GM08714 (cell line): Measurements from ENCODE around the gene SPRR5.

Experiments
- H3K4me3 ChIP-seq: fragments of 200-500 bp; sonication (Bioruptor generic); 2 replicates; pipeline ENCODE4 v1.5.1; 2014; ENCODE audit warnings: mild to moderate bottlenecking, low read length, inconsistent platforms
- ZNF274 ChIP-seq: IDR thresholded peaks from 2 replicates; pipeline ENCODE4 v1.6.1; 2012; ENCODE audit warnings: mild to moderate bottlenecking, low read depth, low read length

The SPRR5 gene, protein sequence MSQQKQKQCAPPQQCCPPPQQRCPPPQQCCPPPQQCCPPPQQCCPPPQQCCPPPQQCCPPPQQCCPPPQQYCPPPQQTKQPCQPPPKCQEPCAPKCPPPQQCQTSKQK

DNA sequence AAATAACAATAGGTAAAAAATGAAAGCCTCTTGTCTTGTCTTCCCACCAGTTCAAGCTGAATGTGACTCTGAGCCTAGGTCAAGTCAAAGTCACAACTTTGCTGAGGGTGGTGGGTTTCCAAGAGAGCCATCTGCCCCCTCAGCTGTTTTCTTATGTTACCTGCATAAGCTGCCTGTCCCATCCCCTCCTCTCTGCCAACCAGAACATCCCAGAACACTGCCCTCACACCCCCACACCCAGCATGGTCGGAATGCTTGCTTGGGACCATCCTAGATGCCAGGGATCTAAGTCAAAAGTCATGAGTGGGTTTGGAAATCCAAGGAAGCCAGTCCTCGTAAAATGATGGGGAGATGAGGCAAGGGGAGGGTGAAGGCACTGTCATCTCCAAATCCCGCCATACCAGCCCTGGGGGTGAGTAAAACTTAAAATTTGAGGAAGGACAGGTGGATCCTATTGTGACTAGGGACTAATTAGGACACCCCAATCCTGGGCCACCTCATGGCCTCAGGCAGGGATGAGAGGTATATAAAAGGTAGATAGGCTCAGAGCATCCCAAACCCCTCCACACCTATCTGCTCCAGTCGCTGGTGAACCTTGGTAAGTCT is at the start of gene SPRR5:
SPRR5 (plus strand) TSS at position 556 of the 606 bp plus-strand sequence. CDS start 1,349 bp downstream, outside the sequence.
- no peak within 1 kb of the TSS for H3K4me3 ChIP-seq
- no peak for TF ChIP-seq ZNF274

- TF ChIP-seq ZNF274: no peak
- no peak overlapping the region for H3K4me3 ChIP-seq
These were observed 48.0 kb upstream of the SPRR5 start for GRCh38 chr1:152899027-152899426.

- no peak for TF ChIP-seq ZNF274
- H3K4me3 ChIP-seq: no peak overlapping the region
These were observed 47.1 kb upstream of the SPRR5 start for GRCh38 chr1:152899883-152900282.

GRCh38 chr1:152901631-152902030 is 45.4 kb upstream of the SPRR5 start:
- no peak overlapping the region for H3K4me3 ChIP-seq
- no peak for TF ChIP-seq ZNF274

GRCh38 chr1:152902636-152903035 is 44.4 kb upstream of the SPRR5 start:
- no peak overlapping the region for H3K4me3 ChIP-seq
- no peak for TF ChIP-seq ZNF274

DNA sequence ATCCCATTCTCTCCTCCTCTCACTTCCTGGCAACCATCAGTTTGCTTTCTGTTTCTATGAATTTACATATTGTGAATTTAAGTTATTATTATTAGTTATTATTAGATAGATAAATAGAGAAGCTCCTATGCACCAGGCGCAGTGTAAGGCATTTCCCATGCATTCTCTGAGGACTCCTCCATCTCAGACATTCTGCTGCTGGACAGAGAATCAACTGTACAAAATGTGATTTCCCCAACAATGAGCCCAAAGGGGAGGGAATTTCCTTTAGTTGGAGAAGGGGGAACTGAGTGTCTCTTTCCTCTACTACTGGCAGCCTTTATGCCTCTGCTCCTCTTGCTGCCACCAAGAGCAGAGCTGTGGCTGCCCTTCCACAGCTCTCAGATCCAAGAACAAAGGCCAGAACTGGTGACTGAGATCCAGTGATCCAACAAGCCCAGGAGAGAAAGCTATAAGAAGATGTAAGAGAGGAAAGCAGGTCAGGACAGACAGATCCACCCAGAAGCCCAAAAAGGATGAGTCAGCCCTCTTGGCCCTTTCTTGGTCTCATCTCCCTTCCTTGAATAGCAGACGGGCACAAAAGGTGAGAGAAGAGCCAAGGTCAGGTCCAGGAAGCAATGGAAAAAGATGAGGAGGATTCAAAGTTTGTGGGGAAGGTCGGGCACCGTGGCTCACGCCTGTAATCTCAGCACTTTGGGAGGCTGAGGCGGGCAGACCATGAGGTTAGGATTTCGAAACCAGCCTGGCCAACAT is 42.1 kb upstream of the SPRR5 start:
- no peak overlapping the region for H3K4me3 ChIP-seq
- TF ChIP-seq ZNF274: no peak

DNA sequence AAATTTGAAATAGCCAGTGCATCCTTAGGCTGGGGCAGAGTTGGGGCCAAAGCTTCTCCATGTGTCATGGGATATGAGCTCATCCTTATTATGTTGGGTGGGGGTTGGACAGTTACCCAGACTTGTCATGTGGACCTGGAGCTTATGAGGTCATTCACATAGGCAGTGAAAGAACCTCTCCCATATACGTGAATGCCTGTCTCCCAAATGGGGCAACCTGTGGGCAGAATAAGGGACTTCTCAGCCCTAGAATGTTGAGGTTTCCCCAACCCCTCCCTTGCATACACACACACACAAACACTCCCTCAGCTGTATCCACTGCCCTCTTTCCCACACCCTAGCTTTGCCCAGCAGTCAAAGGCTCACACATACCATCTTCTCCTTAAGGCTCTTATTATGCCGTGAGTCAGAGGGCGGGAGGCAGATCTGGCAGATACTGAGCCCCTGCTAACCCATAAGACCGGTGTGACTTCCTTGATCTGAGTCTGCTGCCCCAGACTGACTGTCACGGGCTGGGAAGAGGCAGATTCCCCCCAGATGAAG is 40.9 kb upstream of the SPRR5 start:
- H3K4me3 ChIP-seq: no peak overlapping the region
- TF ChIP-seq ZNF274: no peak

DNA sequence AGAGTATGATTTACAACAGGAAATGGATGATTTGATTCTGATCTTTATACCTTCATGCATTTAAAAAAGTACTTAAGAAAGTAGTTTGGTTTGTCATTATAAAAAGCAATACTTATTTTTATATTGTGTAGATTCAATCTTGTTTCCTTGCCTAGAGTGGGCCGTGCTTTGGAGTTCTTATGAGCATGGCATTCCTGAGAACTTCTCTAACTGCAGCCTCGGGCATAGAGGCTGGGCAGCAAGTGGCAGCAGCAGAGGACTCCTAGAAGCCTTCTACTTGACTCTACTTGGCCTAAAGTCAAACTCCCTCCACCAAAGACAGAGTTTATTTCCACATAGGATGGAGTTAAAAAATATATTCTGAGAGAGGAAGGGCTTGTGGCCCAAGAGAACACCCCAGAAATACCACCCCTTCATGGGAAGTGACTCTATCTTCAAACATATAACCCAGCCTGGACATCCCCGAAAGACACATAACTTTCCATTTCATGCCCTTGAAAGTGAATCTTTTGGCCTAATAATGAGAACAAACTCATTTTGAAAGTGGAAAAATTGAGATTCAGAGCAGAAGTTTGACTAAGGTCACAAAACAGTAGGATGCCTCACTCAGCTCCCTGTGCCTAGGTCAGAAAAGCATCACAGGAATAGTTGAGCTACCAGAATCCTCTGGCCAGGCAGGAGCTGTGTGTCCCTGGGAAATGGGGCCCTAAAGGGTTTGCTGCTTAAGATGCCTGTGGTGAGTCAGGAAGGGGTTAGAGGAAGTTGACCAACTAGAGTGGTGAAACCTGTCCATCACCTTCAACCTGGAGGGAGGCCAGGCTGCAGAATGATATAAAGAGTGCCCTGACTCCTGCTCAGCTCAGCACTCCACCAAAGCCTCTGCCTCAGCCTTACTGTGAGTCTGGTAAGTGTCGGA is 39.1 kb upstream of the SPRR5 start, which contains the start of gene IVL:
IVL (plus strand) TSS at position 861 of the 916 bp plus-strand sequence. CDS start 1,252 bp downstream, outside the sequence.
- no peak for TF ChIP-seq ZNF274

DNA sequence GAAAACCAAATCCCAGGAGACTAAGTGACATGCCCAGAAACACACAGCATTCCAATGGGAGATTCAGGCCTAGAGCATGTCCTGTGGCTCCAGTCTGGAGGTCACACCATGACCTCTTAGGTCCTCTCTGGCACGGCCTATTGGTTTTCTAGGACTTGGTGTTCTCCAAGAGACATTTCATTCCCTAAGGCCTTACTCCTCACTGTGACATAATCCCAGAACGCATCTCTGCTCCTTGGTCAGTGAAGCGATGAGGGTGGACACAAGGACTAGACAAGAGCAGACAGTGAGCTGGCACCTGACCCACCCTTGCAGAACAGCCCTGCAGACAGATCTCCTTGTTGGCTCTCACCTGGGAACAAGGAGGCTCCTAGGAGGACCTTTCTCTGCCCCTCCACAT is 37.8 kb upstream of the SPRR5 start:
- no peak for TF ChIP-seq ZNF274
- no peak overlapping the region for H3K4me3 ChIP-seq

More for the DNA sequence above, 39.1 kb upstream of the SPRR5 start, which contains the start of gene IVL:
- H3K4me3 ChIP-seq: no peak within 1 kb of the TSS

GRCh38 chr1:152912471-152912870 is 34.5 kb upstream of the SPRR5 start:
- TF ChIP-seq ZNF274: no peak
- H3K4me3 ChIP-seq: no peak overlapping the region

DNA sequence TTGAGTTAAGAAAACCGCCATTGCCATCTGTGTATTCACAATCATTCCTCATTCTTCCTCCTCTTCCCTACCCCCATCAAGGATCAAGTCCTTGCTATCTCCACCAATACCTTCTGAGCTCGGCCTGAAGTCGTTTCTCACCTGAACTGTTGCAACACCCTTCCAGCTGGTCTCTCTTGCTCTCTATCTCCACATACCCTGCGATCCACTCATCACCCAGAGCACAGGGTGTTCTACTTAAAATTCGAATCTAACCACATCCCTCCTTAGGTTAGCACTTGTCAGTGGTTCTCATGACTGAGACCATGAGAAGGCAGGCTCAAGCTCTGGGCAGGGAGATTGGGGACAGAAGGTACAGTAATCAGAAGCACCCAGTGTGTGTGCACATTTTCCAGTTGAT is 34.1 kb upstream of the SPRR5 start:
- TF ChIP-seq ZNF274: no peak
- no peak overlapping the region for H3K4me3 ChIP-seq

DNA sequence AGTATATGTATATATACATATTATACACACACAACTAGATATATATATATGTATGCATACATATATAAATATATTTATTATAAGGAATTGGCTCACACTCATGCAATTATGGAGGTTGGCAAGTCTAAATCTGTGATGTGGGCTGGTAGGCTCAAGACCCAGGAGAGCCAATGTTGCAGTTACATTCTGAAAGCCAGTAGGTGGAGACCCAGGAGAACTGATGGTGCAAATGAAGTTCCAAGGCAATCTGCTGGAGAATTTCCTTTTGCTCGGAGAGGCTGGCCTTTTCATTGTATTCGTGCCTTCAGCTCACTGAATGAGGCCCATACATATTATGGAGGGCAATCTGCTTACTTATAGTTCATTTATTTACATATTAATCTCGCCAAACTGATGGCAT is 29.2 kb upstream of the SPRR5 start:
- H3K4me3 ChIP-seq: no peak overlapping the region
- no peak for TF ChIP-seq ZNF274

GRCh38 chr1:152919071-152919470 is 27.9 kb upstream of the SPRR5 start:
- no peak for TF ChIP-seq ZNF274
- H3K4me3 ChIP-seq: no peak overlapping the region

GRCh38 chr1:152924191-152924590 is 22.8 kb upstream of the SPRR5 start:
- no peak for TF ChIP-seq ZNF274
- H3K4me3 ChIP-seq: no peak overlapping the region

GRCh38 chr1:152926091-152926490 is 20.9 kb upstream of the SPRR5 start:
- TF ChIP-seq ZNF274: no peak

More at GRCh38 chr1:152926091-152926490, 20.9 kb upstream of the SPRR5 start:
- no peak overlapping the region for H3K4me3 ChIP-seq
